Hematopoietic multipotent progenitor cell treated with erythropoietin and hydrocortisone succinate and interleukin-3 and kit ligand, for 8 days (in vitro differentiated cells): ENCODE data around the gene ADAP1.

Experiments
- DNase-seq: peaks from one replicate; pipeline ENCODE4 v3.0.0-alpha.2; 2015

Gene ADAP1

DNA sequence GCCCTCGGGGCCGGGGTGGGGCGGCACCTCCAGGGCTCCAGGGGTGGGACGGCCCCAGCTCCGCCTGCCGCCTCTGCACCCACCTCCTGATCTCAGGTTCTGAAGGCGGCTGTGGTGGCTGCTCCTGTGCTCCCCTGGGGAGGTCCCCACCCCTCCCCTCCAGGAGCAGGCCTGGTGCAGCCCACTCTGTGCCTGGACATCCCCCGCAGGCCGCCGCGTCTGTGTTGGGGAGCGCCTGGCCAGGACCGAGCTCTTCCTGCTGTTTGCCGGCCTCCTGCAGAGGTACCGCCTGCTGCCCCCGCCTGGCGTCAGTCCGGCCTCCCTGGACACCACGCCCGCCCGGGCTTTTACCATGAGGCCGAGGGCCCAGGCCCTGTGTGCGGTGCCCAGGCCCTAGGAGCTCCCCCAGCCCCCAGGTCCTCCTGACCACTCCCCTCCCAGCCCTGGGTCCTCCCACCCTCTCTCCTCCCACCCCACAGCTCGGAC lies 34.0 kb upstream of the ADAP1 start:
- DNase-seq: no peak

DNA sequence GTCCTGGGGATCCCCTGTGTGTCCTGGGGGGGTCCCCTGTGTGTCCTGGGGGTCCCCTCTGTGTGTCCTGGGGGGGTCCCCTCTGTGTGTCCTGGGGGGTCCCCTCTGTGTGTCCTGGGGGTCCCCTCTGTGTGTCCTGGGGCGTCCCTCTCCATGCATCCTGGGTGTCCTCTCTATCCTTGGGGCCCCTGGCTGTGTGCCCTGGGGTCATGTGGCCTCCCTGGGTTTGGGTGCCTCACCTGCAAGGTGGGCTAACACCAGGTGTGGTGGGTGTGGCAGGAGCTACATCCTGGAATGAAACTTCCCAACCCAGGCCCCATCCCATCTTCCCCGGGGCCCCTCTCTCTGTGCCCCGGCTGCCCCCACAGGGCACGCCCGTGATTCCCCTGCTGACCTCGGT lies 33.4 kb upstream of the ADAP1 start:
- no peak for DNase-seq

DNA sequence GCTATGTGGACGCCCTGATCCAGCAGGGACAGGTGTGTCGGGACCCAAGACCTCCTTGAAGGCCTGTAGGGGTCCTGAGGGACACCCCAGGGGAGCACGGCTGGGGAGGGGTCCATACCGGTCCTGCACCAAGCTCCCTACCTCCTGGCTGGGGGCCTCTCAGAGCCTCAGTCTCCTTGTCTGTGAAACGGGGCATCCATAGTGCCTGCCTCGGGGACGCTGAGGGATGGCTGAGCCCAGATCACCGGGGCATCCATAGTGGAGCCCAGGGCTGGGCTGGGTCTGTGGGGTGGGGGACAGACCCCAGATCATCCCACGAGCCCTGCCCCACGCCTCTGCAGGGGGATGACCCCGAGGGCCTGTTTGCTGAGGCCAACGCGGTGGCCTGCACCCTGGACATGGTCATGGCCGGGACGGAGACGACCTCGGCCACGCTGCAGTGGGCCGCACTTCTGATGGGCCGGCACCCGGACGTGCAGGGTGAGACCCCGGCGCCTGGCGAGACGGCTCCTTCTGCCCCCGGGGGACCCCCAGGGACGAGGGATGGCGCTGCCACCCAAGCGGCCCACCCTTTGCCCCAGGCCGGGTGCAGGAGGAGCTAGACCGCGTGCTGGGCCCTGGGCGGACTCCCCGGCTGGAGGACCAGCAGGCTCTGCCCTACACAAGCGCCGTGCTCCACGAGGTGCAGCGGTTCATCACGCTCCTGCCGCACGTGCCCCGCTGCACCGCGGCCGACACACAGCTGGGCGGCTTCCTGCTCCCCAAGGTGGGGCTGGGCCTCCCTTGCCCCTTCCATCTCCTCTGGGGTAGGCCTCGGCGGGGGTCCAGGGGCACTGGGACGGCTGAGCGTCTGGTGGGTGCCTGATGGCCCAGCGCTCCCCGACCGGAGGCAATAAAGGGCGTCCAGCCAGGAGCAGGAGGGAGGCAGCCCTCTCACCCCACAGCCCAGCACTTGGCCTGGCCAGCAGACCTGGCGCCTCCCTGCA lies 32.6 kb upstream of the ADAP1 start:
- DNase-seq: no peak

DNA sequence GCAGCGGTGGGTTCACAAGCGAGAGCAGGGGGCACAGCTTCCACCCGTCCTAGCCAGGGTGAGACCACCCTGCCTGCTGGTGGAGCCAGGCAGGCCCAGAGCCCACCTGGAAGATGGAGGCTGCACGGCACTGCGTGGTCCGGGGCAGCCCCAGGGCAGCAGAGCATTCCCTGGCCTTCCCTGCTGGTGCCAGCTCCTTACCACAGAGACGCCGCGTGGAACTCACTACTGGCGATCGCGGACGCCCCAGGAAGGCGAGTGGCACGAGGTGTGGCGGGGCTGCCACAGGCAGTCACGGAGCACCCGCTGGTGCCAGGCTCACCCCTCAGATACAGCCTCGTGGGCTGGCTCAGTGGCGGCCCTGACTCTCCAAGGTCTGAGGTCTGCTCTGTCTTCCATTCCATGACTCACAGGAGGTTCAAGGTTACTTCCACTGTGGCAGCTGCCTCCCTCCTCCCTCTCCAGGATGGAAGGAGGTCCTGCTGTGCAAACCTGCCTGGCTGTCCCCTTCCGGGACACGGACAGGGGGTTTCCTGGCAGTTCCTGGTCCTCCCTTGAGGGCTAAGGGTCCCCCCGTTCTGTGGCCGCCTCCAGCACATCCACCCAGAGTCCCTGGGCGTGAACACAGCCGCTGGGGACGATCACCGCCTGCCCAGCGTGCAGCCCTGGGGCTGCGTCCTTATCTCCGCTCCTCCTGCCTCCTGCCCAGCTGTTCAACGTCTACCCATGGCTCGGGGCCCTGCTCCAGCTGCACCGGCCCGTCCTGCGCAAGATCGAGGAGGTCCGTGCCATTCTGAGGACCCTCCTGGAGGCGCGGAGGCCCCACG lies 31.6 kb upstream of the ADAP1 start:
- peak; percentile 55 for DNase-seq

DNA sequence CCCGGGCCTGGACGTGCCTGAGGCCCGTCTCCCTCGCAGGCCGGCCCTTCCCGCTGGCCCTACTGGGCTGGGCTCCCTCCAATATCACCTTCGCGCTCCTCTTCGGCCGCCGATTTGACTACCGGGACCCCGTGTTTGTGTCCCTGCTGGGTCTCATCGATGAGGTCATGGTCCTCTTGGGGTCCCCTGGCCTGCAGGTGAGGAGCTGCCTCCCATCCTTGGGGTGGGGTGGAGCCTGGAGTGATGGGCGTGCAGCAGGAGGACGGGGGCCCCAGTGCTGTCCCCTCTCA lies 30.6 kb upstream of the ADAP1 start:
- no peak for DNase-seq

DNA sequence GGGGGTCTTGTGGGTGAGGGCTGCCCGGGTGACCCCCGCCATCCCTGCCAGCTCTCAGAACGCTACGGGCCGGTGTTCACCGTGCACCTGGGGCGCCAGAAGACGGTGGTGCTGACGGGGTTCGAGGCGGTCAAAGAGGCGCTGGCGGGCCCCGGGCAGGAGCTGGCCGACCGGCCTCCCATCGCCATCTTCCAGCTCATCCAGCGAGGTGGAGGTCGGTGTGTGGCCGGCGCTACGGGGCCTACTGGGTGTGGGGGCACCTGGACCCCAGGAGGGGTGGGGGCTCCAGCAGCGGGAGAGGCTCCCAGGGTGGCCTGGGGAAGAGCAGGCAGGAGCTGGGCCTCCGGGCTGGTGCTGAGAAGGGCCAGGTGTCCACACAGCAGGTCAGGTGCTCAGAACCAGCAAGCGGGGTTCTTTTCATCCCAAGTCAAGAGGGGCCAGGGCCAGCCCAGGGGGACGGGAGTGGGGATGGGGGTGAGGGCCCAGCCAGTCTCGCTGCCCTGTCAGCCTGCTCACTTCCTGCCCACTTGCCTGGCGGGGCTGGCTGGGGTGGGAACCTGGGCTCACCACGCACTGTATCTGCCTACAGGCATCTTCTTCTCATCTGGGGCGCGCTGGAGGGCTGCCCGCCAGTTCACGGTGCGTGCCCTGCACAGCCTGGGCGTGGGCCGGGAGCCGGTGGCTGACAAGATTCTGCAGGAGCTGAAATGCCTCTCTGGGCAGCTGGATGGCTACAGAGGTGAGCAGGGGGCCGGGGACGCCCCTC lies 30.1 kb upstream of the ADAP1 start:
- no peak for DNase-seq

DNA sequence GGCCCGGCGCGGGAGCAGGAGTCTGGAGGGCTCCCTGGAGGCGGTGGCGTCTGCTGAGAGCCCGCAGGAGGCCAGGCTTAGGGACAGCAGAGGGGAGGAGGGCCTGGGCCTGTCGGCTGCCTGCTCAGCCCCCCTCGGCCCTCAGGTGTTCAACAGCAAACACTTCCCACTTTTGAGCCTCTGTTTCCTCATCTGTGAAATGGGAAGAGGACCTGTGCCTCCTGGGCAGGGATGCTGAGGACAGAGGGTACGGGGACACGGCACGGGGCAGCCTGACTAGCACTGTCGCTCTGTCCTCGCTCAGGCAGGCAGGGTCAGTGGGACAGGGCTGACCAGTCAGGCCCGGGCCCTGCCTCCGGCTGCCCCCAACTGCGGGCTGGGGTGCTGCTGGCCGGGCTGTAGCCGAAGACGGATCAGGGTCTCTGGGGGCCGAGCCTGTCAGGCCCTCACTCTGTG lies 29.2 kb upstream of the ADAP1 start:
- no peak for DNase-seq

DNA sequence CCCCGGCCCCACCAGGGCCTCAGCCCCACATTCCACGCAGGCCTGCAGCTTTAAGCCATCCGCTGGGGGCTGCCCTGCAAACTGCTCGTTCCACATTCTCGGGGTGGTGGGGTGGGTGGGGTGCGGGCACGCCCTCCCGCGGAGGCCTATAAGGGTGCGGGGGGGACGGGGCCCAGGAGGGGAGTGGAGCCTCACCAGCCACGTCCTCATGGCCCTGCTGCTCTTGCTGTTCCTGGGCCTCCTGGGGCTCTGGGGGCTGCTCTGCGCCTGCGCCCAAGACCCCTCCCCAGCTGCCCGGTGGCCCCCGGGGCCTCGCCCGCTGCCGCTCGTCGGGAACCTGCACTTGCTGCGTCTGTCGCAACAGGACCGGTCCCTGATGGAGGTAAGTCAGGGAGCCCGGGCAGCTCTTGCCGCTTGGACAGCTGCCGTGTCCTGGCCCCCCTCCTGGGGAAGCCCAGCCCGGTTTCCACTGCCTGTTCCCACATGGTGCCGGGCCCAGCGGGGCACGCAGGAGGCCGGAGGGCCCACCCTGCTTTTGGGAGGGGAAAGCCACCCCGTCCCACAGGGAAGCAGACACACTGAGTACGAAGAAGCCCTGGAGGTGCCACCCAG lies 28.6 kb upstream of the ADAP1 start, which contains the start of gene CYP2W1:
Gene CYP2W1, plus strand, starts transcription at position 178 of the 612 bp plus-strand sequence. Its CDS starts 31 bp downstream, at position 209.
- no peak for DNase-seq

DNA sequence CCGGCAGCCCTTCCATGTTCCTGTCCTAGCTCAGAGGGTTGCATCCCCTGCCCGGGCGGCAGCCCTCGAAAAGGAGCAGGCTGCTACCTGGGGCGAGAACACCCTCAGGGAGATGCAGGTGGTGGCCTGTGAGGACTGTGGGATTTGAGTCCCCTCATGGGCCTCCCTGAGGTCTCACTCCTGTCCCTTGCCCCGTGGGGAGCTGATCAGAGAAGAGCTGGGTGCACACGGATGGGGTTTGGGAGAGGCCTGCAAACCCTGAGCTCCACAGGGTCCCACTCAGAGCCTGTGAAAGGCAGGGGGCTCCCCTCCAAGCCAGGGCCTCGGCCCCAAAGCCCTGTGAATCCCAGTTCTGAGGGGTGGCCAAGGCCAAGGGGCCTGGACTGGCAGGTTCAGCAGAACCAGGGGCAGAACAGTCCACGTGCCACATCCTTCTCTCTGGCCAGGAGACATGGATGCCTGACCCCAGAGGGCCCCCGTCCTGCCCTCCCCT lies 28.1 kb upstream of the ADAP1 start:
- no peak for DNase-seq

DNA sequence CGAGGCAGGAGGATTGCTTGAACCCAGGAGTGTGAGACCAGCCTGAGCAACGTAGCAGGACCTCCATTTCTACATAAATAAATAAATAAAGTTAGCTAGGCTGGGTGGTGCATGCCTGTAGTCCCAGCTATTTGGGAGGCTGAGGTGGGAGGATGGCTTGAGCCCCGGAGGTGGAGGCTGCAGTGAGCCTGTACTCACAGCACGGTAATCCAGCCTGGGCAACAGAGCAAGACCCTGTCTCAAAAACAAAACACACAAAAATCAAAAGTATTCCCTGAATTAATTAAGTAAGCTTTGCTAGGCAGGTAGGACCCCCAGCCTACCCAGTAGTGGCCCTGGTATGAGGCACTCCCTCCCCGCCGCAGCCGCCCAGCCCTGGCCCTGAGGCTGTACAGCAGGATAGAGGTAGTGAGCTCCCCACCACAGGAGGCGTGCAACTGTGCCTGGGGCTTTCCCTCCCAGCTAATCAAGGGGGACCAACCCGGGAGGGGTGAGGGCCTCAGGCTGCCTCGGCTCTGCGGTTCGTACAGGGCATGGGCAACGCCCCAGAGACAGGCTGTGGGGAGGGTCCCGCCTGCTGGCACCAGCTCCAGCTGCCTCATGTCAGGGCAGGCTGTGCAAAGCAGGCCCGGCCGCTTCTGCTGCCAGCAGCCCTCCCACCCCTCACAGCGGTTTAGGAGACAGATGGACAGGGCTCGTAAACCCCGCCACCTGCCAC lies 27.5 kb upstream of the ADAP1 start:
- no peak for DNase-seq

DNA sequence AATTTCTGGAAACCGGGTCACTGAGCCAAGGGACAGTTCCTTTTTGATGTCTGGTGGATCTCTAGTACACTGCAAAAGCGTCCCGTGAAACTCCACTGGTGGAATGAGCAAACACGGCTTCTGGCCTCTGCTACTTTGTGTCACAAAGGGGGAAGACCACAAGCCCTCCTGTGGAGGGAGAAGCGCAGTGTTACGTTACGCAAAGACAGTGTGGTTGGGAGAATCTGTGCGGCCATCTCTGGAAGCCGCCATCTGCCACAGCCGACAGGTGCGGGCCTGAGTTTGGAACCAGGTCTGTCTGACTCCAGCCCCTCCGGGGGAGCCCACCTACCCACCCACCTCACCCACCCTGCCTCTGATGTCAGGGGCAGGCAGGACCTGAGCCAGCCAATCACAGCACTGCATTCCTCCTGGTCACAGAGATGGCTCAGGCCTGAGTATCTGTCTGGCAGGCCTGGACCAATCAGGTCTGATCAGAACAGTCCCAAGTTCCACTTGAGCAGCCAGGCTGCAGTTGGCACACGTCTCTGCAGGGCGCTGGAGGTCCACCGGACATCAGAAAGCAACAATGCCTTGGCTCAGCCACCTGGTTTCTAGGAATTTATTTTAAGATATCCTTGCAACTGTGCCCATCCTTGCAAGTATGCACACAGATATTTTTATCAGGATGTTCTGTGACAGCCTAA lies 25.5 kb upstream of the ADAP1 start:
- no peak for DNase-seq

DNA sequence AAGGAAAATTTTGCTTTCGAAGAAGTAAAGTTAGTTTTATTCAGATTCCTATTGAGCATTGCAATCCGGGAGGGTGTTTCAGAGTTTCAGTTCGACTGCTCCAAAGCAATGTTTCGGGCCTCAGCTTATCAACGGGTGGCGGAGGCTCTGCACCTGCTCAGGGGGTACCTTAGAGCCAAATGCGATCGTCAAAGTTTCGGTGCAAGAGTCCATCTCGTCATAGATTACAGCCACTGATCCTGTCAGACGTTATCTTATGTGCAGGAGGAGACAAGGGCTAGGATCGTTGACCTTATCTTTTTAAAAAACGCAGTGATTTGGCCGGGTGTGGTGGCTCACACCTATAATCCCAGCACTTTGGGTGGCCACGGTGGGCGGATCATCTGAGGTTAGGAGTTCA lies 24.7 kb upstream of the ADAP1 start:
- DNase-seq: no peak

DNA sequence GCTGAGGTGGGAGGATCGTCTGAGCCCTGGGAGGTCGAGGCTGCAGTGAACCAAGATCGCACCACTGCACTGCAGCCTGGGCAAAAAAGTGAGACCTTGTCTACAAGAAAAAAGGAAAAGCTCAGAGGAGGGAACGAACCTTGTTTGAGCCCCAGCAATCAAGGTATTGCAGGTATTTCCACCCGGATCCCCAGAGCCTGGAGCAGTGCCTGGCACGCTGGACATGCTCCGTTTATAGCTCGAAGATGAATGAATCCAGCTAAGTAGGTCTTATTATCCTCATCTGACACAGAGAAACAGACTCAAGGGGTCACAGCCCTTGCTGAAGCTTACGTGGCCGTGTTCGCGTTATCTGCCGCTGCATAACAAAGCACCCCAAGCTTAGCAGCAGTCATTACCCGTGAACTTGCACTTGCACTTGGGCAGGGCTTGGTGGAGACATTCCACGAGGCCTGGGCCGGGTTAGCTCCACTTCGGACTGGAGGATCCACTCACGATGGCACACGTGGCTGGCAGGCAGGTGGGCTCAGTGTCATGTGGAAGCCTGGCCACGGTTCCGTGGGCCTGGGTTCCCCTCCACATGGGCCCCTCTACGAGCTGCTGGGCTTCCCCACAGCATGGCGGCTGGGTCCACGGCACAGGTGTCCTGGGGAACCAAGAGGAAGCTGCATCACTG lies 24.1 kb upstream of the ADAP1 start:
- no peak for DNase-seq

DNA sequence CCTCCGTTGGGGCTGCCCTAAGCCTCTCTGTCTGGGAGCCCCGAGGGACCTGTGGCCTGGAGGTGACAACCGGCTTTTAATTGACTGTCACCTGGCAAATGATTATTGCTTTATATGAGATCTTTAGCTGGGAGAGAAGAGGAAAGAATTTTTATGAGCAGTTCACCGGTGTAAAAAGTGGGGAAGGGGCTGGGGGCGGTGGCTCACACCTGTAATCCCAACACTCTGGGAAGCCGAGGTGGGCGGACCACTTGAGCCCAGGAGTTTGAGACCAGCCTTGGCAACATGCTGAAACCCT lies 23.5 kb upstream of the ADAP1 start:
- no peak for DNase-seq

DNA sequence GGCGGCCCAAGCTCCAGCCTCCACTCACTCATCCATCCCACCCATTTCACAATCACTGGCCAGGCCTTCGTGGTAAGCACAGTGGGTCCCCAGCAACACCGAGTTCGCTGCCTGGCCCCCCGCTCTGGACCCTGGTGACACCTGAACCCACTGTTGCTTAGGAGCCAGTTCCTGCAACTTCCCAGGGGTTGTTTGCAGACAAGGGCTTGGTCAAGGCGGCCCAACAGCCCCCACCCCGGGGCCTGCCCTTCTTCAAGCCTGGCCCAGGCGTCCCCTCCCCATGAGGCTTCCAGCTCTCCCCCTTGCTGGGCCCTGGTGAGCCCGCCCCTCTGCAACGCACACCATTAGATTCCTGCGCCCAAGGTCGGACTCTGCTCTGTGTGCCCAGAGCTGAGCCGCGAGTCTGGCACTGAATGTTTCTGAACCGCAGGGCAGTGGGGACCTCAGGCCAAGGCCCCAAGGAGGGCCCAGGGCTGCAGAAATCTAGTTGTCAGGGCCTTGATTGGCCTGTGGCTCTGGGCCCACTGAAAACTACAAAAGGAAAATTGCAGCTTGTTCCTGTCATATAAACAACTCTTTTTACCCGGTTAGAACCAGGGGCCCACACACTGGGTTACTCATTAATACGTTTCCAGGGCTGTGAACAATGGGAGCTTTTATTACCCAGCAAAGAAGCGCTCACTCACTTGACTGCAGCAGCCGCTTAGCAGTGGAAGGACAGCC lies 23.0 kb upstream of the ADAP1 start:
- no peak for DNase-seq

DNA sequence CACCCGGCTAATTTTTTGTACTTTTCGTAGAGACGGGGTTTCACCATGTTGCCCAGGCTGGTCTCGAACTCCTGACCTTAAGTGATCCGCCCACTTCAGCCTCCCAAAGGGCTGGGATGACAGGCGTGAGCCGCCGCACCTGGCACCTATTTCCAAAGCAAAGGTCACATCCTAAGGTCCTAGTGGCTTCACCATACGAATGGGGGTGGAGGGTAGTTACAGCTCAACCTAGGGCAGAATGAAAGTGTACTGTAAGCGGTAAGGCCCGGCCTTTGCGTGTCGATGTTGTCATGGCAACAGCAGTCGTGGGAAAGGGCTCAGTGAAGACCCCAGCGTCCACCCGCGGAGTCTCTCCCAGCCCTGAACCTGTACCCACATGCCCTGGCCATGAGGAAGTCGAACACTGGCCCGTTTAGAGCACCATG lies 22.4 kb upstream of the ADAP1 start:
- no peak for DNase-seq

DNA sequence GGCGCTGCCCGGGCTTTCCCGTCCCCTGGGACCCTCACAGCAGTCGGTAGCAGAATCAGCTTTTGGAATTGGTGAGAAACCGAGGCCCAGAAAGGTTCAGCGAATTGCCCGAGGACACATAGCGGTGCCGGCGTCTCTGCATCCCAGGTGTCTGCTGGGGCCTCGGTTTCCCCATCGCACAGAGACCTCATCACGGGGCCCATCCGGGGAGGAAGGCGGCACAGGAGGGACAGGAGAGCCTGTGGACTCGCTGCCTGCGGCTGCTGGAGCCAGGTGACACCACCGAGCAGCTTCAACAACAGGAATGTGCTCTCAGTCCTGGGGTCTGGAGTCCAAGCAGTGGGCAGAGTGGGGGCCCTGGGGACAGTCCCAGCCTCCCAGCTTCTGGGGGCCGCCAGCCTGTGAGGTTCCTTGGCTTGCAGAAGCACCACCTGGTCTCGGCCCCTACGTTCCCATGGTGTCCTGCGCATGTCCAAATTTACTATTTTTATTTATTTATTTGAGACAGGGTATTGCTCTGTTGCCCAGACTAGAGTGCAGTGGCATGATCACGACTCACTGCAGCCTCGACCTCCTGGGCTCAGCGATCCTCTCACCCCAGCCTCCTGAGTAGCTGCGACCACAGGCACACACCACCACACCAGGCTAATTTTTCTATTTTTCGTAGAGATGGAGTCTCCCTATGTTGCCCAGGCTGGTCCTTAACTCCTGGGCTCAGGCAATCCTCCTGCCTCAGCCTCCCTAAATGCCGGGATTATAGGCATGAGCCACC lies 21.4 kb upstream of the ADAP1 start:
- DNase-seq: no peak

DNA sequence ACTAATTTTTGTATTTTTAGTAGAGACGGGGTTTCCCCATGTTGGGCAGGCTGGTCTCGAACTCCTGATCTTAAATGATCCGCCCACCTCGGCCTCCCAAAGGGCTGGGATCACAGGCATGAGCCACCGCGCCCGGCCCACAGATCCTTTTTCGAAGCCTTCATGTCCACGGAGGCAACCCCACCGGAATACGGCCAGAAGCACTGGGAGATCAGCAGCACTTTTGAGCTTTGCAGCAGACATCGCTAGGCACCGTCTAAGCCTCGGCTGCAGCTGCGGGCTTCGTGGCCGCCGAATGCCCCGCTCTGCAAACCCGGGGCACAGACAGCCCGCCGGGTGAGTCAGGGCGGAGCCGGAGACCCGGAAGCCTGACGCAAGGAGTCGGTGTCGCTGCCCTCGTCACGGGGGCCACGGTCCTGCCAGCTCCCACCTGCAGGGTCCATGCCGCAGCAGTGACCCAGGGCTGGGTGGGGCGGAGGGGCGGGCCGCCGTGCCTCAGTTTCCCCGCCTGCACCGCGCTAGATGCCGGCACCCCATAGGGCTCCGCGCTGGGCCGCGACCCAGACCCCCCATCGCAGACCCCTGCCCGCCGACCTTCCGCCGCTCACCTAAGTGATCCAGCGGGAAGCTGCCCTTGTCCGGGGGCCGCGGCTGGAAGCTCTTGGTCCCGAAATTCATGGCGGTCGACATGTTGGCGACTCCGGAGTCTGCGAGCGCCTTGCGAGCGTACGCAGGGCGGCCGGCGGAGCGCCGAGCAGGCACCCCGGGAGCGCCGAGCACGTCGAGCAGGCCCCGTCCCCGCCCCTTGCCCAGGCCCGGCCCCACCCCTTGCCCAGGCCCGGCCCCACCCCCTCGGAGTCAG lies 20.6 kb upstream of the ADAP1 start, which contains the start of gene COX19:
Gene COX19, minus strand, starts transcription at position 730 of the 862 bp plus-strand sequence. Its CDS starts 40 bp downstream, at position 690.
- DNase-seq: peak; percentile 83
